H1 (cell line): Measurements from ENCODE around the gene BBIP1. TPM values are rescaled to one million over a fixed set of nuclear protein-coding genes. Genes with fewer than 3 reads are reported as not detected.

Experiments
- CTCF ChIA-PET: fragments of 300-600 bp; sonication (Branson Sonifier 250); formaldehyde crosslinking; loops from one replicate; lab custom pipeline; 2021; ENCODE audit not compliant: partially characterized antibody; lab: Charles Lee
- POLR2A ChIA-PET: fragments of 300-600 bp; sonication (Branson Sonifier 250); formaldehyde crosslinking; loops from one replicate; lab custom pipeline; 2021; ENCODE audit warnings: inconsistent platforms; ENCODE audit not compliant: partially characterized antibody; lab: Charles Lee
- DNase-seq, 2 experiments: peaks; one replicate each; pipeline versions ENCODE4 v3.0.0 to v3.0.0-alpha.2; 2010 to 2022; ENCODE audit warnings: low spot score in 2 of 2, low read depth in 1 of 2, mixed read lengths in 1 of 2
- FAIRE-seq: peaks from 2 replicates; lab custom pipeline; 2011; peaks lifted over from hg19 to GRCh38; lab: Jason Lieb, UNC
- H2AFZ ChIP-seq: 2 replicates; pipeline ENCODE4 v1.8.1; 2012; ENCODE audit warnings: low read length, inconsistent platforms
- H2AK5ac ChIP-seq: 2 replicates; pipeline ENCODE4 v1.6.1; 2013; ENCODE audit warnings: low read depth, low read length
- H2BK120ac ChIP-seq: replicated peaks from 2 replicates; pipeline ENCODE3; 2013; ENCODE audit warnings: low read depth, low read length, inconsistent platforms
- H2BK12ac ChIP-seq: 2 replicates; pipeline ENCODE4 v1.6.1; 2013; ENCODE audit warnings: low read depth, low read length
- H2BK15ac ChIP-seq: 2 replicates; pipeline ENCODE4 v1.6.1; 2013; ENCODE audit warnings: low read length
- H2BK20ac ChIP-seq: 2 replicates; pipeline ENCODE4 v1.6.1; 2013; ENCODE audit warnings: low read length
- H2BK5ac ChIP-seq: 2 replicates; pipeline ENCODE4 v1.6.1; 2013; ENCODE audit warnings: low read depth, low read length
- H3K14ac ChIP-seq: 2 replicates; pipeline ENCODE4 v1.6.1; 2013; ENCODE audit warnings: inconsistent platforms; ENCODE audit not compliant: insufficient read length
- H3K18ac ChIP-seq: 2 replicates; pipeline ENCODE4 v1.6.1; 2013; ENCODE audit warnings: low read length; ENCODE audit errors: extremely low read depth
- H3K23ac ChIP-seq: 2 replicates; pipeline ENCODE4 v1.6.1; 2013; ENCODE audit warnings: inconsistent platforms; ENCODE audit not compliant: insufficient read length
- H3K23me2 ChIP-seq: 2 replicates; pipeline ENCODE4 v1.6.1; 2013; ENCODE audit warnings: low read depth, low read length
- H3K27ac ChIP-seq: 2 replicates; pipeline ENCODE4 v1.6.1; 2011; ENCODE audit warnings: low read depth, low read length, inconsistent platforms
- H3K27me3 ChIP-seq, 4 experiments: replicated peaks in 1 of 4; 1 replicate in 1 of 4; 2 replicates in 3 of 4; pipeline versions ENCODE4 v1.6.1 to v1.8.1; 2011 to 2013; ENCODE audit warnings: low read length in 3 of 4, mild to moderate bottlenecking in 3 of 4, inconsistent platforms in 2 of 4, mixed read lengths in 2 of 4, moderate library complexity in 1 of 4; ENCODE audit not compliant: control insufficient read depth in 3 of 4, insufficient read depth in 3 of 4; ENCODE audit errors: extremely low read depth in 1 of 4
- H3K36me3 ChIP-seq, 4 experiments: 2 replicates each; pipeline versions ENCODE4 v1.6.1 to v1.8.1; 2011 to 2013; ENCODE audit warnings: mild to moderate bottlenecking in 4 of 4, low read length in 3 of 4, moderate library complexity in 2 of 4, control low read depth in 1 of 4, inconsistent platforms in 1 of 4; ENCODE audit not compliant: insufficient read depth in 4 of 4, control insufficient read depth in 2 of 4
- H3K4ac ChIP-seq: replicated peaks from 2 replicates; pipeline ENCODE3; 2013; ENCODE audit warnings: low read length, low read depth, mixed read lengths, inconsistent platforms; ENCODE audit not compliant: insufficient read length
- H3K4me1 ChIP-seq, 4 experiments: replicated peaks in 1 of 4; 1 replicate in 1 of 4; 2 replicates in 3 of 4; pipeline versions ENCODE4 v1.6.1 to v1.8.1; 2011 to 2013; ENCODE audit warnings: low read length in 3 of 4, inconsistent platforms in 2 of 4, mixed read lengths in 1 of 4; ENCODE audit not compliant: insufficient read depth in 4 of 4, control insufficient read depth in 3 of 4
- H3K4me2 ChIP-seq, 2 experiments: 2 replicates each; pipeline versions ENCODE4 v1.6.1 to v1.8.1; 2011 to 2013; ENCODE audit warnings: low read depth in 2 of 2, low read length in 2 of 2, control low read depth in 1 of 2, inconsistent platforms in 1 of 2, mild to moderate bottlenecking in 1 of 2; ENCODE audit not compliant: insufficient read depth in 1 of 2
- H3K4me3 ChIP-seq, 4 experiments: fragments of 200-600, 300-600 bp in 1 of 4; sonication (generic), shearing (Covaris generic), sonication (Bioruptor Twin) in 1 of 4; 2 replicates each; pipeline versions ENCODE4 v1.5.1 to v1.8.1; 2011 to 2016; ENCODE audit warnings: low read length in 4 of 4, low read depth in 3 of 4, control low read depth in 2 of 4, inconsistent platforms in 2 of 4, mild to moderate bottlenecking in 2 of 4, mixed read lengths in 1 of 4, moderate library complexity in 1 of 4; ENCODE audit not compliant: insufficient read depth in 2 of 4; ENCODE audit errors: extremely low read depth in 1 of 4
- H3K56ac ChIP-seq: replicated peaks from 2 replicates; pipeline ENCODE3; 2013; ENCODE audit warnings: low read depth, mild to moderate bottlenecking, mixed read lengths, low read length, inconsistent platforms; ENCODE audit not compliant: insufficient read length
- H3K79me1 ChIP-seq: 2 replicates; pipeline ENCODE4 v1.6.1; 2013; ENCODE audit warnings: low read depth, low read length, control low read depth
- H3K79me2 ChIP-seq, 2 experiments: 2 replicates each; pipeline versions ENCODE4 v1.6.1 to v1.8.1; 2012 to 2013; ENCODE audit warnings: low read length in 2 of 2, mild to moderate bottlenecking in 2 of 2, inconsistent platforms in 1 of 2; ENCODE audit not compliant: insufficient read depth in 2 of 2, control insufficient read depth in 1 of 2
- H3K9ac ChIP-seq, 4 experiments: replicated peaks in 1 of 4; 1 replicate in 1 of 4; 2 replicates in 3 of 4; pipeline versions ENCODE4 v1.6.1 to v1.8.1; 2011 to 2013; ENCODE audit warnings: low read depth in 3 of 4, low read length in 3 of 4, control low read depth in 2 of 4, mild to moderate bottlenecking in 2 of 4, moderate library complexity in 2 of 4, inconsistent platforms in 1 of 4; ENCODE audit errors: extremely low read depth in 1 of 4
- H3K9me3 ChIP-seq, 2 experiments: 2 replicates each; pipeline versions ENCODE4 v1.6.1 to v1.8.1; 2012 to 2013; ENCODE audit warnings: mild to moderate bottlenecking in 2 of 2, moderate library complexity in 2 of 2, control low read depth in 1 of 2, inconsistent platforms in 1 of 2, low read depth in 1 of 2, low read length in 1 of 2, mixed read lengths in 1 of 2; ENCODE audit not compliant: insufficient read depth in 2 of 2
- H4K20me1 ChIP-seq, 2 experiments: replicated peaks in 1 of 2; 2 replicates each; pipeline versions ENCODE3 to v1.8.1; 2011 to 2013; ENCODE audit warnings: inconsistent platforms in 2 of 2, low read length in 2 of 2, mild to moderate bottlenecking in 1 of 2; ENCODE audit not compliant: insufficient read depth in 2 of 2, control insufficient read depth in 1 of 2
- H4K5ac ChIP-seq: 2 replicates; pipeline ENCODE4 v1.6.1; 2013; ENCODE audit warnings: low read length, low read depth, mixed read lengths, inconsistent platforms; ENCODE audit not compliant: insufficient read length
- H4K8ac ChIP-seq: 2 replicates; pipeline ENCODE4 v1.8.0; 2013; ENCODE audit warnings: mild to moderate bottlenecking, moderate library complexity, low read length, inconsistent platforms; ENCODE audit not compliant: insufficient read depth; ENCODE audit errors: extremely low read depth
- H4K91ac ChIP-seq: replicated peaks from 2 replicates; pipeline ENCODE3; 2013; ENCODE audit warnings: low read length, mixed read lengths, inconsistent platforms; ENCODE audit not compliant: insufficient read length
- ATF2 ChIP-seq: IDR thresholded peaks from 2 replicates; pipeline ENCODE4 v1.6.1; 2012; ENCODE audit warnings: low read length, inconsistent platforms
- NRF1 ChIP-seq: IDR thresholded peaks from 2 replicates; pipeline ENCODE4 v1.6.1; 2011; ENCODE audit warnings: mild to moderate bottlenecking, low read depth, low read length, improper control_type of control experiment
- PHF8 ChIP-seq: fragments of 200-600 bp; sonication (generic); conservative IDR thresholded peaks from 2 replicates; pipeline ENCODE4 v1.7.1; 2012; ENCODE audit warnings: low read depth, mild to moderate bottlenecking, inconsistent platforms, low read length, moderate library complexity
- POLR2AphosphoS5 ChIP-seq: IDR thresholded peaks from 2 replicates; pipeline ENCODE4 v1.6.1; 2011; ENCODE audit warnings: low read depth, low read length
- RAD21 ChIP-seq, 2 experiments: IDR thresholded peaks in 1 of 2; conservative IDR thresholded peaks in 1 of 2; 2 replicates each; pipeline ENCODE4 v1.6.1; 2011; ENCODE audit warnings: low read depth in 2 of 2, low read length in 2 of 2, improper control_type of control experiment in 1 of 2, inconsistent platforms in 1 of 2, mild to moderate bottlenecking in 1 of 2, moderate library complexity in 1 of 2
- SIN3A ChIP-seq, 2 experiments: IDR thresholded peaks in 1 of 2; conservative IDR thresholded peaks in 1 of 2; 2 replicates each; pipeline ENCODE4 v1.6.1; 2011 to 2012; ENCODE audit warnings: low read length in 2 of 2, improper control_type of control experiment in 1 of 2, low read depth in 1 of 2, mild to moderate bottlenecking in 1 of 2
- SIX5 ChIP-seq: IDR thresholded peaks from 2 replicates; pipeline ENCODE4 v1.6.1; 2011; ENCODE audit warnings: mild to moderate bottlenecking, low read depth, low read length
- USF2 ChIP-seq: IDR thresholded peaks from 2 replicates; pipeline ENCODE4 v1.6.1; 2011; ENCODE audit warnings: low read length, improper control_type of control experiment
- WGBS, 2 experiments: shearing (Covaris generic) in 1 of 2; methylation state at CpG; one replicate each; pipeline versions ENCODE4 v1.1.6 to v1.1.7; 2013 to 2015; ENCODE audit warnings: low lambda C conversion rate in 2 of 2, mixed read lengths in 2 of 2, inconsistent platforms in 1 of 2, low coverage in 1 of 2, missing lambda C conversion rate in 1 of 2; ENCODE audit not compliant: insufficient replicate concordance in 2 of 2, insufficient coverage in 1 of 2, insufficient read length in 1 of 2; ENCODE audit errors: extremely low coverage in 1 of 2, missing lambda C conversion rate in 1 of 2; 5-methylcytosine and 5-hydroxymethylcytosine counted together
- polyA plus RNA-seq, 7 experiments: library from polyadenylated mRNA; depleted of rRNA in 3 of 7; stranded (reverse) in 5 of 7; unstranded in 2 of 7; fragments of >200 nt in 5 of 7; fragments of 200-250 nt in 2 of 7; gene quantifications; 1 replicate in 5 of 7; 2 replicates in 1 of 7; 4 replicates in 1 of 7; pipeline versions ENCODE4 v1.2.1 to v1.2.3, GENCODE V29; 2011 to 2013; ENCODE audit warnings: missing spikeins in 2 of 7, mixed read lengths in 2 of 7
- total RNA-seq: library from RNA; stranded (reverse); fragmentation: NEBNext Ultra II Directional; extraction: Animal tissue kit (Norgen Biotek cat#: 25700); gene quantifications from 2 replicates; pipeline ENCODE4 v1.2.1, GENCODE V29; 2021

The BBIP1 gene
- total and polyA plus RNA-seq, 2 of the 8 experiments (the other 6 are each of a cell fraction or from before 2014, with no cell fraction given), result 8.8 to 19.6 TPM

GRCh38 chr10:110919349-110919931 lies 460 bp upstream of the BBIP1 start, which contains the start of gene SHOC2:
Gene SHOC2, plus strand, starts transcription at chr10:110919604. Its CDS starts 44,755 bp downstream, at chr10:110964359.
- peak within 1 kb of the TSS; percentile 91 for H3K4ac ChIP-seq
- peak within 1 kb of the TSS; percentile 33 for H3K56ac ChIP-seq
- ChIA-PET CTCF (interaction anchor here (2.7 kb wide), 1 partner anchor 115 kb away, joined by 6 read pairs; no protein-coding TSS in a partner anchor), POLR2A (interaction anchor here (0.7 to 2.2 kb wide), 6 partner anchors 11 to 302 kb away, joined by 3 to 9 read pairs (median 4); partner anchors contain the start of gene PDCD4)
- H2BK20ac ChIP-seq, result no peak within 1 kb of the TSS
- H2BK12ac ChIP-seq, result peak within 1 kb of the TSS; percentile 52
- H3K4me2 ChIP-seq, result peak within 1 kb of the TSS; percentile 82 to 88
- H3K79me1 ChIP-seq, result no peaks in the 10 kb centered on the region
- no peaks in the 10 kb centered on the region for H3K9me3 ChIP-seq
- H3K4me3 ChIP-seq, result peak within 1 kb of the TSS; percentile 85 to 100 (median 98)
- H3K27me3 ChIP-seq, result no peaks in the 10 kb centered on the region
- H3K27ac ChIP-seq, result peak within 1 kb of the TSS; percentile 91
- H2BK5ac ChIP-seq, result peak within 1 kb of the TSS; percentile 85
- FAIRE-seq, result no peak
- H4K20me1 ChIP-seq, result peaks cover 0 to 1% of the 10 kb centered on the region in 2 experiments
- H4K8ac ChIP-seq, result peak within 1 kb of the TSS; percentile 87; the same call in 1 of the 2 replicates
- H4K5ac ChIP-seq, result peak within 1 kb of the TSS; percentile 96
- no peak within 1 kb of the TSS for H3K14ac ChIP-seq
- H3K9ac ChIP-seq, result peak within 1 kb of the TSS; percentile 75 to 91 (median 86)
- H3K18ac ChIP-seq, result peak within 1 kb of the TSS; percentile 89; the same call in 1 of the 2 replicates
- DNase-seq, result peak in 1 of 2 experiments; percentile 80
- peak within 1 kb of the TSS; percentile 75; the same call in 1 of the 2 replicates for H2BK15ac ChIP-seq
- H2AK5ac ChIP-seq, result no peak within 1 kb of the TSS
- H4K91ac ChIP-seq, result peak within 1 kb of the TSS; percentile 86
- no peaks in the 10 kb centered on the region; the same call in 1 of the 2 replicates for H3K23me2 ChIP-seq
- 1% methylated on average over 14 of the region's 61 CpGs; no CpG with 5 or more reads in 1 of the 2 experiments for WGBS, 2 experiments
- H2BK120ac ChIP-seq, result no peak within 1 kb of the TSS
- no peaks in the 10 kb centered on the region for H3K36me3 ChIP-seq
- peak within 1 kb of the TSS; percentile 93 for H2AFZ ChIP-seq
- peaks cover 0 to 7% (median 4%) of the 10 kb centered on the region in 4 experiments; a peak in 5 of 7 replicates for H3K4me1 ChIP-seq
- no peak within 1 kb of the TSS for H3K23ac ChIP-seq
- H3K79me2 ChIP-seq, result peaks cover 7 to 54% of the 10 kb centered on the region in 2 experiments; a peak in 3 of 4 replicates
- peak; percentile 2; the same call in 1 of the 2 replicates for TF ChIP-seq ATF2
- TF ChIP-seq RAD21 (IDR thresholded peaks at IDR 0.05 in 1 of 2, conservative IDR thresholded peaks at IDR 0.05 in 1 of 2; ENCODE audit: low read depth in 2 of 2, low read length in 2 of 2), result peak; percentile 2 to 13; a peak in 1 of 4 replicates
- no peak for TF ChIP-seq SIX5
- no peak for TF ChIP-seq NRF1
- TF ChIP-seq SIN3A (conservative IDR thresholded peaks at IDR 0.05 in 1 of 2, IDR thresholded peaks at IDR 0.05 in 1 of 2; ENCODE audit: low read depth in 1 of 2, low read length in 2 of 2), result 0 out of 4 replicates have a peak, but pooled peaks of 1 of the 2 experiments have one; percentile 52
- TF ChIP-seq PHF8, result peak; percentile 73
- TF ChIP-seq USF2, result no peak
- TF ChIP-seq POLR2AphosphoS5, result peak; percentile 87
